Measurements from ENCODE around the gene OPRD1. TPM values are rescaled to one million over a fixed set of nuclear protein-coding genes. Genes with fewer than 3 reads are reported as not detected.
"Not testable (repeated sequence)": the region's sequence is repeated elsewhere in the genome, so short reads cannot be mapped to it uniquely, and the experiment has no call there.

The OPRD1 gene
- total RNA-seq, 4 donors from 2014 or later: not detected

GRCh38 chr1:28792644-28793121, 19.3 kb upstream of the OPRD1 start:
- peaks cover 0 to 17% (median 0%) of the 10 kb centered on the region in 4 donors for H3K27me3 ChIP-seq
- DNase-seq: no peak
- intact Hi-C loops (cut with DNase I): no loop called here
- 75 to 81% methylated on average over 1 of the region's 1 CpG for WGBS, 2 donors
- no peak overlapping the region for H3K27ac ChIP-seq
- H3K4me1 ChIP-seq: no peaks in the 10 kb centered on the region
- no peak overlapping the region for H3K4me3 ChIP-seq
- no peaks in the 10 kb centered on the region for H3K36me3 ChIP-seq
- no peaks in the 10 kb centered on the region for H3K9me3 ChIP-seq
- TF ChIP-seq CTCF (IDR thresholded peaks at IDR 0.05): no peak
- TF ChIP-seq POLR2A (IDR thresholded peaks at IDR 0.05): no peak

- H3K36me3 ChIP-seq; H3K27ac ChIP-seq; H3K9me3 ChIP-seq; intact Hi-C loops (cut with DNase I); H3K4me1 ChIP-seq; H3K4me3 ChIP-seq; DNase-seq: not testable (repeated sequence)
- 90% methylated on average over 5 of the region's 5 CpGs for WGBS, 2 donors
- H3K27me3 ChIP-seq: peaks cover 0 to 23% (median 0%) of the 10 kb centered on the region in 4 donors
Measured at GRCh38 chr1:28794582-28794981, 17.4 kb upstream of the OPRD1 start.

GRCh38 chr1:28796352-28797211, 15.4 kb upstream of the OPRD1 start:
- DNase-seq: no peak
- no peaks in the 10 kb centered on the region for H3K9me3 ChIP-seq
- intact Hi-C loops (cut with DNase I): no loop called here

GRCh38 chr1:28800324-28800723, 11.6 kb upstream of the OPRD1 start:
- no peak for TF ChIP-seq POLR2A (IDR thresholded peaks at IDR 0.05)
- no peak for TF ChIP-seq CTCF (IDR thresholded peaks at IDR 0.05)
- 23 to 45% methylated on average over 2 to 3 of the region's 3 CpGs for WGBS, 2 donors
- intact Hi-C loops (cut with DNase I): no loop called here

More at GRCh38 chr1:28796352-28797211, 15.4 kb upstream of the OPRD1 start:
- H3K27me3 ChIP-seq: peaks cover 0 to 26% (median 0%) of the 10 kb centered on the region in 4 donors
- TF ChIP-seq POLR2A (IDR thresholded peaks at IDR 0.05): no peak
- no peak for TF ChIP-seq CTCF (IDR thresholded peaks at IDR 0.05)
- H3K36me3 ChIP-seq: no peaks in the 10 kb centered on the region
- H3K4me1 ChIP-seq: no peaks in the 10 kb centered on the region
- no peak overlapping the region for H3K4me3 ChIP-seq
- WGBS, 2 donors: 56 to 61% methylated on average over 16 to 18 of the region's 18 CpGs
- H3K27ac ChIP-seq: no peak overlapping the region

GRCh38 chr1:28801461-28801860, 10.5 kb upstream of the OPRD1 start:
- Histone ChIP-seq H3K4me3 (no peak overlapping the region), H3K36me3 (no peaks in the 10 kb centered on the region), H3K9me3 (no peaks in the 10 kb centered on the region), H3K27ac (no peak overlapping the region), H3K4me1 (no peaks in the 10 kb centered on the region), H3K27me3 (peaks cover 0 to 20% (median 0%) of the 10 kb centered on the region in 4 donors)
- TF ChIP-seq CTCF (IDR thresholded peaks at IDR 0.05) (no peak), POLR2A (IDR thresholded peaks at IDR 0.05) (no peak)
- intact Hi-C loops (cut with DNase I): no loop called here
- 90% methylated on average over 2 of the region's 6 CpGs; no CpG with 5 or more reads in 1 of the 2 donors for WGBS, 2 donors
- no peak for DNase-seq

More at GRCh38 chr1:28800324-28800723, 11.6 kb upstream of the OPRD1 start:
- Histone ChIP-seq H3K27me3 (peaks cover 0 to 24% (median 0%) of the 10 kb centered on the region in 4 donors), H3K27ac (no peak overlapping the region), H3K9me3 (no peaks in the 10 kb centered on the region), H3K4me3 (no peak overlapping the region), H3K36me3 (no peaks in the 10 kb centered on the region), H3K4me1 (no peaks in the 10 kb centered on the region)
- no peak for DNase-seq

Data from esophagus squamous epithelium (tissue), 5 donors.